CD4-positive, alpha-beta T cell treated with Interleukin-10 for 1 hour (primary cell): Measurements from ENCODE around the gene FAM76A.
"Not testable (repeated sequence)": the region's sequence is repeated elsewhere in the genome, so short reads cannot be mapped to it uniquely, and the experiment has no call there.

Experiments used
- DNase-seq: peaks from one replicate; pipeline ENCODE4 v3.0.0-alpha.2; 2020

Gene FAM76A

GRCh38 chr1:27782950-27783349 lies 57.2 kb downstream of the FAM76A start:
- no peak for DNase-seq

- no peak for DNase-seq
Observed at GRCh38 chr1:27784700-27785099, 58.9 kb downstream of the FAM76A start.

GRCh38 chr1:27785781-27786455 lies 60.2 kb downstream of the FAM76A start:
- DNase-seq = no peak

- no peak for DNase-seq
Observed at GRCh38 chr1:27787895-27788294, 62.1 kb downstream of the FAM76A start.

GRCh38 chr1:27789540-27790041 lies 63.8 kb downstream of the FAM76A start:
- no peak for DNase-seq

GRCh38 chr1:27790270-27790669 lies 64.5 kb downstream of the FAM76A start:
- DNase-seq = not testable (repeated sequence)

GRCh38 chr1:27795601-27796000 lies 69.8 kb downstream of the FAM76A start:
- DNase-seq = no peak

- no peak for DNase-seq
Observed at GRCh38 chr1:27804791-27805190, 79.0 kb downstream of the FAM76A start.

GRCh38 chr1:27806758-27807157 lies 81.0 kb downstream of the FAM76A start:
- DNase-seq = no peak

GRCh38 chr1:27807385-27807784 lies 81.6 kb downstream of the FAM76A start:
- no peak for DNase-seq

- DNase-seq = not testable (repeated sequence)
Observed at GRCh38 chr1:27808131-27808530, 82.4 kb downstream of the FAM76A start.

- DNase-seq = no peak
Observed at GRCh38 chr1:27809883-27810282, 84.1 kb downstream of the FAM76A start.

- no peak for DNase-seq
Observed at GRCh38 chr1:27811741-27812500, 86.2 kb downstream of the FAM76A start.
